HUES48 (cell line): ENCODE measurements around the gene PDE9A.

Source experiments
- H3K27ac ChIP-seq: one replicate; pipeline ENCODE4 v1.7.0; 2013; ENCODE audit warnings: low read depth, low read length, inconsistent platforms
- H3K27me3 ChIP-seq: 2 replicates; pipeline ENCODE4 v1.6.1; 2013; ENCODE audit warnings: mild to moderate bottlenecking, low read length; ENCODE audit not compliant: control insufficient read depth, insufficient read depth
- H3K36me3 ChIP-seq: 2 replicates; pipeline ENCODE4 v1.6.1; 2013; ENCODE audit warnings: low read length; ENCODE audit not compliant: control insufficient read depth, insufficient read depth
- H3K4me1 ChIP-seq: 2 replicates; pipeline ENCODE4 v1.6.1; 2013; ENCODE audit warnings: mild to moderate bottlenecking, low read length; ENCODE audit not compliant: control insufficient read depth, insufficient read depth
- H3K4me3 ChIP-seq: 2 replicates; pipeline ENCODE4 v1.5.1; 2013; ENCODE audit warnings: mild to moderate bottlenecking, low read depth, low read length
- H3K9ac ChIP-seq: 2 replicates; pipeline ENCODE4 v1.6.1; 2013; ENCODE audit warnings: mild to moderate bottlenecking, low read depth, low read length, moderate library complexity
- H3K9me3 ChIP-seq: 2 replicates; pipeline ENCODE4 v1.6.1; 2013; ENCODE audit warnings: low read length; ENCODE audit not compliant: control insufficient read depth, insufficient read depth

The PDE9A gene

GRCh38 chr21:42644223-42645208 is 8.9 kb upstream of the PDE9A start:
- no peak overlapping the region for H3K4me3 ChIP-seq
- peaks cover 7% of the 10 kb centered on the region; the same call in 1 of the 2 replicates for H3K4me1 ChIP-seq
- H3K36me3 ChIP-seq, result no peaks in the 10 kb centered on the region
- H3K9me3 ChIP-seq, result no peaks in the 10 kb centered on the region
- no peak overlapping the region for H3K9ac ChIP-seq
- no peak overlapping the region for H3K27ac ChIP-seq
- H3K27me3 ChIP-seq, result no peaks in the 10 kb centered on the region

- H3K9me3 ChIP-seq, result no peaks in the 10 kb centered on the region
- no peaks in the 10 kb centered on the region for H3K36me3 ChIP-seq
- H3K4me1 ChIP-seq, result peaks cover 7% of the 10 kb centered on the region; the same call in 1 of the 2 replicates
- no peaks in the 10 kb centered on the region for H3K27me3 ChIP-seq
- H3K9ac ChIP-seq, result no peak overlapping the region
- H3K27ac ChIP-seq, result no peak overlapping the region
- H3K4me3 ChIP-seq, result no peak overlapping the region
Measured at GRCh38 chr21:42645211-42646075, 8.0 kb upstream of the PDE9A start.

GRCh38 chr21:42646076-42646825 is 7.2 kb upstream of the PDE9A start:
- Histone ChIP-seq H3K4me1 (peaks cover 6% of the 10 kb centered on the region; the same call in 1 of the 2 replicates), H3K36me3 (no peaks in the 10 kb centered on the region), H3K9ac (no peak overlapping the region), H3K9me3 (no peaks in the 10 kb centered on the region), H3K27ac (no peak overlapping the region), H3K27me3 (no peaks in the 10 kb centered on the region), H3K4me3 (no peak overlapping the region)

- Histone ChIP-seq H3K4me1 (no peaks in the 10 kb centered on the region), H3K27ac (no peak overlapping the region), H3K27me3 (no peaks in the 10 kb centered on the region), H3K36me3 (no peaks in the 10 kb centered on the region), H3K4me3 (no peak overlapping the region), H3K9ac (no peak overlapping the region), H3K9me3 (no peaks in the 10 kb centered on the region)
Measured at GRCh38 chr21:42646836-42647235, 6.6 kb upstream of the PDE9A start.

GRCh38 chr21:42648606-42649005 is 4.8 kb upstream of the PDE9A start:
- Histone ChIP-seq H3K9ac (no peak overlapping the region), H3K9me3 (no peaks in the 10 kb centered on the region)

GRCh38 chr21:42649122-42650032 is 4.0 kb upstream of the PDE9A start:
- Histone ChIP-seq H3K4me3 (no peak overlapping the region), H3K36me3 (no peaks in the 10 kb centered on the region), H3K27me3 (no peaks in the 10 kb centered on the region), H3K9ac (no peak overlapping the region), H3K9me3 (no peaks in the 10 kb centered on the region), H3K4me1 (peaks cover 6% of the 10 kb centered on the region; the same call in 1 of the 2 replicates), H3K27ac (no peak overlapping the region)

More at GRCh38 chr21:42648606-42649005, 4.8 kb upstream of the PDE9A start:
- Histone ChIP-seq H3K27me3 (no peaks in the 10 kb centered on the region), H3K27ac (no peak overlapping the region), H3K36me3 (no peaks in the 10 kb centered on the region), H3K4me1 (peaks cover 6% of the 10 kb centered on the region; the same call in 1 of the 2 replicates), H3K4me3 (no peak overlapping the region)

GRCh38 chr21:42650033-42650370 is 3.4 kb upstream of the PDE9A start:
- Histone ChIP-seq H3K27ac (no peak overlapping the region), H3K27me3 (no peaks in the 10 kb centered on the region), H3K4me3 (no peak overlapping the region), H3K4me1 (peaks cover 12% of the 10 kb centered on the region), H3K36me3 (no peaks in the 10 kb centered on the region), H3K9ac (no peak overlapping the region), H3K9me3 (no peaks in the 10 kb centered on the region)

- H3K4me1 ChIP-seq, result peaks cover 19% of the 10 kb centered on the region
- no peaks in the 10 kb centered on the region for H3K36me3 ChIP-seq
- H3K9me3 ChIP-seq, result no peaks in the 10 kb centered on the region
- H3K9ac ChIP-seq, result no peak overlapping the region
- no peak overlapping the region for H3K27ac ChIP-seq
- no peak overlapping the region for H3K4me3 ChIP-seq
- no peaks in the 10 kb centered on the region for H3K27me3 ChIP-seq
Measured at GRCh38 chr21:42650441-42651421, 2.7 kb upstream of the PDE9A start.
